H9 (cell line): Measurements from ENCODE around the gene ADSS1. TPM values are rescaled to one million over a fixed set of nuclear protein-coding genes. Genes with fewer than 3 reads are reported as not detected.

Experiments used
- DNase-seq: peaks from one replicate; pipeline ENCODE4 v3.0.0-alpha.2; 2017
- H2AFZ ChIP-seq: one replicate; pipeline ENCODE4 v1.6.1; 2013; ENCODE audit warnings: mild to moderate bottlenecking, low read length, control low read depth, moderate library complexity
- H2AK5ac ChIP-seq: 2 replicates; pipeline ENCODE4 v1.6.1; 2013; ENCODE audit warnings: low read length, control low read depth, mixed read lengths; ENCODE audit not compliant: insufficient read length
- H2BK120ac ChIP-seq: one replicate; pipeline ENCODE4 v1.6.1; 2013; ENCODE audit warnings: low read depth, mild to moderate bottlenecking, low read length, control low read depth, inconsistent platforms; ENCODE audit not compliant: poor library complexity, severe bottlenecking
- H2BK12ac ChIP-seq: 2 replicates; pipeline ENCODE4 v1.6.1; 2013; ENCODE audit warnings: low read length, control low read depth, mixed read lengths, low read depth; ENCODE audit not compliant: insufficient read length
- H2BK15ac ChIP-seq: 2 replicates; pipeline ENCODE4 v1.6.1; 2013; ENCODE audit warnings: low read depth, low read length, control low read depth
- H2BK20ac ChIP-seq: one replicate; pipeline ENCODE4 v1.6.1; 2013; ENCODE audit warnings: low read depth, mild to moderate bottlenecking, low read length, control low read depth, inconsistent platforms; ENCODE audit not compliant: poor library complexity, severe bottlenecking
- H2BK5ac ChIP-seq: 2 replicates; pipeline ENCODE4 v1.6.1; 2013; ENCODE audit warnings: low read length, control low read depth, mixed read lengths; ENCODE audit not compliant: insufficient read length
- H3K14ac ChIP-seq: 2 replicates; pipeline ENCODE4 v1.6.1; 2013; ENCODE audit warnings: low read length, control low read depth; ENCODE audit not compliant: insufficient read depth
- H3K18ac ChIP-seq: 2 replicates; pipeline ENCODE4 v1.6.1; 2013; ENCODE audit warnings: low read depth, mild to moderate bottlenecking, mixed read lengths, low read length, control low read depth; ENCODE audit not compliant: insufficient read length
- H3K23ac ChIP-seq: 2 replicates; pipeline ENCODE4 v1.6.1; 2013; ENCODE audit warnings: low read length, control low read depth, mixed read lengths, low read depth; ENCODE audit not compliant: insufficient read length
- H3K23me2 ChIP-seq: 2 replicates; pipeline ENCODE4 v1.6.1; 2013; ENCODE audit warnings: low read depth, mild to moderate bottlenecking, mixed read lengths, low read length, control low read depth; ENCODE audit not compliant: insufficient read length, poor library complexity, severe bottlenecking
- H3K27ac ChIP-seq: 2 replicates; pipeline ENCODE4 v1.5.1; 2013; ENCODE audit warnings: low read length, control low read depth, mixed read lengths, low read depth; ENCODE audit not compliant: insufficient read length
- H3K27me3 ChIP-seq: 2 replicates; pipeline ENCODE4 v1.6.1; 2013; ENCODE audit warnings: low read length, control low read depth, inconsistent platforms; ENCODE audit not compliant: insufficient read depth
- H3K4ac ChIP-seq: 2 replicates; pipeline ENCODE4 v1.6.1; 2013; ENCODE audit warnings: low read depth, mild to moderate bottlenecking, control low read depth, inconsistent platforms, low read length, moderate library complexity
- H3K4me1 ChIP-seq: 2 replicates; pipeline ENCODE4 v1.6.1; 2013; ENCODE audit warnings: low read length, control low read depth, inconsistent platforms; ENCODE audit not compliant: insufficient read depth
- H3K4me2 ChIP-seq: 2 replicates; pipeline ENCODE4 v1.6.1; 2013; ENCODE audit warnings: low read length, control low read depth, mixed read lengths; ENCODE audit not compliant: insufficient read length, insufficient read depth
- H3K56ac ChIP-seq: 2 replicates; pipeline ENCODE4 v1.6.1; 2013; ENCODE audit warnings: low read depth, mild to moderate bottlenecking, mixed read lengths, low read length, control low read depth; ENCODE audit not compliant: insufficient read length
- H3K79me1 ChIP-seq: 2 replicates; pipeline ENCODE4 v1.6.1; 2013; ENCODE audit warnings: low read depth, mild to moderate bottlenecking, moderate library complexity, low read length, control low read depth, inconsistent platforms; ENCODE audit not compliant: insufficient read depth, poor library complexity, severe bottlenecking
- H3K79me2 ChIP-seq: 2 replicates; pipeline ENCODE4 v1.6.1; 2013; ENCODE audit warnings: low read length, control low read depth, inconsistent platforms; ENCODE audit not compliant: insufficient read depth
- H3K9ac ChIP-seq: 2 replicates; pipeline ENCODE4 v1.6.1; 2013; ENCODE audit warnings: low read length, control low read depth, mixed read lengths; ENCODE audit not compliant: insufficient read length; ENCODE audit errors: extremely low read depth
- H3K9me3 ChIP-seq: one replicate; pipeline ENCODE4 v1.6.1; 2013; ENCODE audit warnings: low read depth, low read length, inconsistent platforms; ENCODE audit not compliant: control insufficient read depth
- H3T11ph ChIP-seq: one replicate; pipeline ENCODE4 v1.6.1; 2013; ENCODE audit warnings: mild to moderate bottlenecking, low read length, control low read depth, inconsistent platforms
- H4K20me1 ChIP-seq: one replicate; pipeline ENCODE4 v1.6.1; 2013; ENCODE audit not compliant: control insufficient read depth, insufficient read length, insufficient read depth
- H4K5ac ChIP-seq: 2 replicates; pipeline ENCODE4 v1.6.1; 2013; ENCODE audit warnings: low read depth, mild to moderate bottlenecking, mixed read lengths, low read length, control low read depth; ENCODE audit not compliant: insufficient read length
- H4K8ac ChIP-seq: replicated peaks from 2 replicates; pipeline ENCODE4 v1.6.1; 2013; ENCODE audit warnings: low read length, control low read depth, mixed read lengths, low read depth; ENCODE audit not compliant: insufficient read length
- H4K91ac ChIP-seq: 2 replicates; pipeline ENCODE4 v1.6.1; 2013; ENCODE audit warnings: low read depth, mild to moderate bottlenecking, moderate library complexity, mixed read lengths, low read length, control low read depth; ENCODE audit not compliant: insufficient read length
- H3K27ac Mint-ChIP-seq, 3 experiments: 2 replicates in 2 of 3; 3 replicates in 1 of 3; pipeline ENCODE4 v1.8.0; 2020 to 2021; ENCODE audit warnings: mixed read lengths in 3 of 3, mild to moderate bottlenecking in 1 of 3, moderate library complexity in 1 of 3
- H3K27me3 Mint-ChIP-seq: 2 replicates; pipeline ENCODE4 v1.8.0; 2021; ENCODE audit warnings: low read depth, mild to moderate bottlenecking, moderate library complexity, mixed read lengths
- H3K36me3 Mint-ChIP-seq, 3 experiments: 2 replicates in 2 of 3; 3 replicates in 1 of 3; pipeline ENCODE4 v1.8.0; 2020 to 2021; ENCODE audit warnings: low read depth in 3 of 3, mixed read lengths in 3 of 3; ENCODE audit not compliant: insufficient read depth in 1 of 3
- H3K4me1 Mint-ChIP-seq, 2 experiments: 2 replicates each; pipeline ENCODE4 v1.8.0; 2020; ENCODE audit warnings: mixed read lengths in 2 of 2
- H3K4me3 Mint-ChIP-seq, 2 experiments: 2 replicates in 1 of 2; 3 replicates in 1 of 2; pipeline ENCODE4 v1.8.0; 2020 to 2021; ENCODE audit warnings: mild to moderate bottlenecking in 2 of 2, mixed read lengths in 2 of 2, moderate library complexity in 1 of 2
- H3K9me3 Mint-ChIP-seq, 2 experiments: 2 replicates in 1 of 2; 3 replicates in 1 of 2; pipeline ENCODE4 v1.8.0; 2020; ENCODE audit warnings: mild to moderate bottlenecking in 2 of 2, mixed read lengths in 2 of 2, moderate library complexity in 1 of 2
- CTCF ChIP-seq: fragments of 200-600 bp; sonication (generic); conservative IDR thresholded peaks from 3 replicates; pipeline ENCODE4 v1.8.0; 2021; ENCODE audit warnings: antibody characterized with exemption, mild to moderate bottlenecking
- WGBS: extraction: QIAGEN DNeasy Blood & Tissue Kit; methylation state at CpG from one replicate; pipeline ENCODE4 v1.1.7; 2013; ENCODE audit warnings: missing lambda C conversion rate, low lambda C conversion rate, mixed read lengths; ENCODE audit not compliant: insufficient read length; ENCODE audit errors: extremely low coverage; 5-methylcytosine and 5-hydroxymethylcytosine counted together
- total RNA-seq: library from RNA; stranded (reverse); gene quantifications from 2 replicates; pipeline ENCODE4 v1.2.1, GENCODE V29; 2021

Gene ADSS1
- total RNA-seq, 1 experiment from 2014 or later = 8.5 TPM

GRCh38 chr14:104676130-104676693 is 47.8 kb upstream of the ADSS1 start:
- Histone ChIP-seq H2BK20ac (no peak overlapping the region), H3K79me2 (no peaks in the 10 kb centered on the region), H4K5ac (no peak overlapping the region), H4K8ac (no peak overlapping the region), H3K79me1 (no peaks in the 10 kb centered on the region), H3K4ac (no peak overlapping the region), H4K20me1 (no peaks in the 10 kb centered on the region), H2AK5ac (no peak overlapping the region), H3K4me2 (peak overlapping the region; percentile 53), H3K27me3 (no peaks in the 10 kb centered on the region), H3K14ac (peak overlapping the region; percentile 82), H4K91ac (no peak overlapping the region), H2BK15ac (no peak overlapping the region), H3K18ac (peak overlapping the region; percentile 13), H3K9me3 (no peaks in the 10 kb centered on the region), H2BK12ac (no peak overlapping the region), H3T11ph (no peak overlapping the region), H3K23ac (no peak overlapping the region), H2BK5ac (no peak overlapping the region), H2BK120ac (no peak overlapping the region), H3K4me1 (peaks cover 3% of the 10 kb centered on the region; the same call in 1 of the 2 replicates), H3K56ac (no peak overlapping the region), H2AFZ (no peak overlapping the region), H3K27ac (no peak overlapping the region), H3K23me2 (peaks cover 8% of the 10 kb centered on the region), H3K9ac (no peak overlapping the region)
- WGBS = no CpG with 5 or more reads among the region's 7 CpGs
- H3K27ac Mint-ChIP-seq = no peak overlapping the region; a peak in 1 of 7 replicates
- H3K4me3 Mint-ChIP-seq = no peak overlapping the region; a peak in 1 of 5 replicates
- peaks cover 14% of the 10 kb centered on the region for H3K27me3 Mint-ChIP-seq
- no peak for DNase-seq
- H3K36me3 Mint-ChIP-seq = no peaks in the 10 kb centered on the region
- H3K4me1 Mint-ChIP-seq = peaks cover 40% of the 10 kb centered on the region in 2 experiments
- no peaks in the 10 kb centered on the region for H3K9me3 Mint-ChIP-seq
- TF ChIP-seq CTCF = no peak
